ENCODE results near the gene NIPSNAP2. TPM values are rescaled to one million over a fixed set of nuclear protein-coding genes. Genes with fewer than 3 reads are reported as not detected.
"Not testable (repeated sequence)": the region's sequence is repeated elsewhere in the genome, so short reads cannot be mapped to it uniquely, and the experiment has no call there.

Gene NIPSNAP2
- total and polyA plus RNA-seq, 10 of the 15 experiments (the other 5 are each of a cell fraction or from before 2014, with no cell fraction given) = 24.7 to 88.5 (median 49.9) TPM

- no peak for TF ChIP-seq TCF3 (IDR thresholded peaks at IDR 0.05; ENCODE audit: borderline replicate concordance, insufficient read depth, low read depth, low read length)
- TF ChIP-seq RUNX3 (IDR thresholded peaks at IDR 0.05; ENCODE audit: low read length) = no peak
Observed at GRCh38 chr7:56048245-56048644, 83.9 kb downstream of the NIPSNAP2 start (continued).

- H3K4me3 ChIP-seq; CTCF ChIA-PET; H3K9ac ChIP-seq (ENCODE audit: control insufficient read depth, insufficient read depth, low read length); intact Hi-C loops (cut with micrococcal nuclease; ENCODE audit: unreplicated experiment); H3K9me3 ChIP-seq (replicated peaks; ENCODE audit: control insufficient read depth, insufficient read depth, low read length); in situ Hi-C loops (cut with MboI); SMC1A ChIA-PET (ENCODE audit: uncharacterized antibody, unreplicated experiment); H2AFZ ChIP-seq (ENCODE audit: control insufficient read depth, low read depth, low read length); H3K27ac ChIP-seq (ENCODE audit: control insufficient read depth, insufficient read depth); BruUV-seq (replicated peaks); H4K20me1 ChIP-seq (ENCODE audit: control insufficient read depth, insufficient read depth); DNase-seq (ENCODE audit: low read depth, low spot score); H3K36me3 ChIP-seq (ENCODE audit: control insufficient read depth in 2 of 2, insufficient read depth in 2 of 2, low read length in 1 of 2); H3K27me3 ChIP-seq (replicated peaks in 1 of 2; ENCODE audit: control insufficient read depth in 2 of 2, insufficient read depth in 2 of 2, low read length in 1 of 2); FAIRE-seq; H3K4me1 ChIP-seq (ENCODE audit: control insufficient read depth, insufficient read depth, low read length); ATAC-seq: not testable (repeated sequence)
- Histone ChIP-seq H3K79me2 (ENCODE audit: control insufficient read depth, insufficient read depth, low read length) (peaks cover 40% of the 10 kb centered on the region), H3K4me2 (ENCODE audit: control insufficient read depth, insufficient read depth) (0 out of 2 replicates have a peak overlapping the region, but pooled peaks have one; percentile 9)
- RAD21 ChIA-PET (ENCODE audit: unreplicated experiment) = interaction anchor here (0.6 kb wide), 1 partner anchor 19 kb away, joined by 3 read pairs; no protein-coding TSS in a partner anchor
- POLR2A ChIA-PET = interaction anchor here (0.6 kb wide), 1 partner anchor 452 kb away, joined by 6 read pairs; no protein-coding TSS in a partner anchor
- WGBS (ENCODE audit: insufficient coverage, insufficient replicate concordance, low lambda C conversion rate, missing lambda C conversion rate) = 97% methylated on average over 8 of the region's 8 CpGs
Observed at GRCh38 chr7:56048763-56049162, 84.4 kb downstream of the NIPSNAP2 start.

Other genes starting within 250 kb of the NIPSNAP2 start
Only the 7 nearest of the 9 such genes appear.
- not detected in 2 replicates for gene SEPTIN14, start 101.8 kb upstream of the NIPSNAP2 start, total RNA-seq (2014; rRNA removed)
- gene SEPTIN14, start 101.8 kb upstream of the NIPSNAP2 start, total RNA-seq (2014; rRNA removed; fragmentation: Illumina TruSeq; extraction: Trizol) = not detected in 2 replicates
- not detected in 2 replicates for gene SEPTIN14, start 101.8 kb upstream of the NIPSNAP2 start, total RNA-seq (2021)
- not detected in 2 replicates for gene SEPTIN14, start 101.8 kb upstream of the NIPSNAP2 start, polyA plus RNA-seq (2011; rRNA removed)
- gene SEPTIN14, start 101.8 kb upstream of the NIPSNAP2 start, polyA plus RNA-seq (2014; fragmentation: Illumina TruSeq; extraction: Trizol) = 0.01 TPM in 1 of 2 replicates, not detected in the other
- gene SEPTIN14, start 101.8 kb upstream of the NIPSNAP2 start, polyA plus RNA-seq (2014; fragmentation: Nextera tagmentation; extraction: Ambion mirVana) = not detected
- gene SEPTIN14, start 101.8 kb upstream of the NIPSNAP2 start, polyA plus RNA-seq (2014; rRNA removed) = not detected in 2 replicates
- gene SEPTIN14, start 101.8 kb upstream of the NIPSNAP2 start, polyA plus RNA-seq (2016; fragmentation: Nextera tagmentation; extraction: Ambion mirVana) = not detected
- 2.0 and 3.7 TPM in 2 replicates for gene ZNF713, start 77.1 kb upstream of the NIPSNAP2 start, total RNA-seq (2014; rRNA removed)
- 3.4 TPM in 2 replicates for gene ZNF713, start 77.1 kb upstream of the NIPSNAP2 start, total RNA-seq (2014; rRNA removed; fragmentation: Illumina TruSeq; extraction: Trizol)
- gene ZNF713, start 77.1 kb upstream of the NIPSNAP2 start, total RNA-seq (2021) = 1.0 and 1.7 TPM in 2 replicates
- gene ZNF713, start 77.1 kb upstream of the NIPSNAP2 start, polyA plus RNA-seq (2011; rRNA removed) = 1.9 and 2.5 TPM in 2 replicates
- gene ZNF713, start 77.1 kb upstream of the NIPSNAP2 start, polyA plus RNA-seq (2014; fragmentation: Illumina TruSeq; extraction: Trizol) = 2.8 and 4.2 TPM in 2 replicates
- under 1 TPM; 0.21 to 0.62 TPM for gene ZNF713, start 77.1 kb upstream of the NIPSNAP2 start, polyA plus RNA-seq (2014; fragmentation: Nextera tagmentation; extraction: Ambion mirVana)
- 1.1 and 1.2 TPM in 2 replicates for gene ZNF713, start 77.1 kb upstream of the NIPSNAP2 start, polyA plus RNA-seq (2014; rRNA removed)
- 1 to 10 TPM; 1.6 to 2.2 TPM for gene ZNF713, start 77.1 kb upstream of the NIPSNAP2 start, polyA plus RNA-seq (2016; fragmentation: Nextera tagmentation; extraction: Ambion mirVana)
- 29.9 and 31.3 TPM in 2 replicates for gene MRPS17, start 12.7 kb upstream of the NIPSNAP2 start, total RNA-seq (2014; rRNA removed)
- gene MRPS17, start 12.7 kb upstream of the NIPSNAP2 start, total RNA-seq (2014; rRNA removed; fragmentation: Illumina TruSeq; extraction: Trizol) = 26.4 and 28.6 TPM in 2 replicates
- 18.7 and 23.1 TPM in 2 replicates for gene MRPS17, start 12.7 kb upstream of the NIPSNAP2 start, total RNA-seq (2021)
- 28.6 and 32.2 TPM in 2 replicates for gene MRPS17, start 12.7 kb upstream of the NIPSNAP2 start, polyA plus RNA-seq (2011; rRNA removed)
- gene MRPS17, start 12.7 kb upstream of the NIPSNAP2 start, polyA plus RNA-seq (2014; fragmentation: Illumina TruSeq; extraction: Trizol) = 25.8 and 26.2 TPM in 2 replicates
- gene MRPS17, start 12.7 kb upstream of the NIPSNAP2 start, polyA plus RNA-seq (2014; fragmentation: Nextera tagmentation; extraction: Ambion mirVana) = 10 to 100 TPM; 72.9 to 74.5 TPM
- 23.7 and 28.5 TPM in 2 replicates for gene MRPS17, start 12.7 kb upstream of the NIPSNAP2 start, polyA plus RNA-seq (2014; rRNA removed)
- gene MRPS17, start 12.7 kb upstream of the NIPSNAP2 start, polyA plus RNA-seq (2016; fragmentation: Nextera tagmentation; extraction: Ambion mirVana) = 10 to 100 TPM; 58.1 TPM
- 35.3 and 36.4 TPM in 2 replicates for gene PSPH, start 86.9 kb downstream of the NIPSNAP2 start, total RNA-seq (2014; rRNA removed)
- 20.1 and 21.2 TPM in 2 replicates for gene PSPH, start 86.9 kb downstream of the NIPSNAP2 start, total RNA-seq (2014; rRNA removed; fragmentation: Illumina TruSeq; extraction: Trizol)
- 24.8 and 25.0 TPM in 2 replicates for gene PSPH, start 86.9 kb downstream of the NIPSNAP2 start, total RNA-seq (2021)
- gene PSPH, start 86.9 kb downstream of the NIPSNAP2 start, polyA plus RNA-seq (2011; rRNA removed) = 15.4 and 16.2 TPM in 2 replicates
- gene PSPH, start 86.9 kb downstream of the NIPSNAP2 start, polyA plus RNA-seq (2014; fragmentation: Illumina TruSeq; extraction: Trizol) = 9.1 and 23.0 TPM in 2 replicates
- 10 to 100 TPM in 1 of 2 experiments, 1 to 10 TPM in 1; 5.2 to 10.5 TPM for gene PSPH, start 86.9 kb downstream of the NIPSNAP2 start, polyA plus RNA-seq (2014; fragmentation: Nextera tagmentation; extraction: Ambion mirVana)
- gene PSPH, start 86.9 kb downstream of the NIPSNAP2 start, polyA plus RNA-seq (2014; rRNA removed) = 21.6 and 28.3 TPM in 2 replicates
- 10 to 100 TPM; 24.8 to 26.1 TPM for gene PSPH, start 86.9 kb downstream of the NIPSNAP2 start, polyA plus RNA-seq (2016; fragmentation: Nextera tagmentation; extraction: Ambion mirVana)
- gene CCT6A, start 87.2 kb downstream of the NIPSNAP2 start, total RNA-seq (2014; rRNA removed) = 263 and 264 TPM in 2 replicates
- gene CCT6A, start 87.2 kb downstream of the NIPSNAP2 start, total RNA-seq (2014; rRNA removed; fragmentation: Illumina TruSeq; extraction: Trizol) = 324 and 357 TPM in 2 replicates
- gene CCT6A, start 87.2 kb downstream of the NIPSNAP2 start, total RNA-seq (2021) = 202 and 206 TPM in 2 replicates
- gene CCT6A, start 87.2 kb downstream of the NIPSNAP2 start, polyA plus RNA-seq (2011; rRNA removed) = 346 and 392 TPM in 2 replicates
- gene CCT6A, start 87.2 kb downstream of the NIPSNAP2 start, polyA plus RNA-seq (2014; fragmentation: Illumina TruSeq; extraction: Trizol) = 272 and 346 TPM in 2 replicates
- gene CCT6A, start 87.2 kb downstream of the NIPSNAP2 start, polyA plus RNA-seq (2014; fragmentation: Nextera tagmentation; extraction: Ambion mirVana) = 100 to 1,000 TPM; 191 to 319 TPM
- gene CCT6A, start 87.2 kb downstream of the NIPSNAP2 start, polyA plus RNA-seq (2014; rRNA removed) = 247 and 252 TPM in 2 replicates
- gene CCT6A, start 87.2 kb downstream of the NIPSNAP2 start, polyA plus RNA-seq (2016; fragmentation: Nextera tagmentation; extraction: Ambion mirVana) = 100 to 1,000 TPM; 455 to 480 TPM
- gene SUMF2, start 99.7 kb downstream of the NIPSNAP2 start, total RNA-seq (2014; rRNA removed) = 84.6 and 96.1 TPM in 2 replicates
- 70.8 and 72.4 TPM in 2 replicates for gene SUMF2, start 99.7 kb downstream of the NIPSNAP2 start, total RNA-seq (2014; rRNA removed; fragmentation: Illumina TruSeq; extraction: Trizol)
- 102 and 103 TPM in 2 replicates for gene SUMF2, start 99.7 kb downstream of the NIPSNAP2 start, total RNA-seq (2021)
- 57.6 and 70.5 TPM in 2 replicates for gene SUMF2, start 99.7 kb downstream of the NIPSNAP2 start, polyA plus RNA-seq (2011; rRNA removed)
- 87.4 and 106 TPM in 2 replicates for gene SUMF2, start 99.7 kb downstream of the NIPSNAP2 start, polyA plus RNA-seq (2014; fragmentation: Illumina TruSeq; extraction: Trizol)
- 10 to 100 TPM; 39.9 to 62.4 TPM for gene SUMF2, start 99.7 kb downstream of the NIPSNAP2 start, polyA plus RNA-seq (2014; fragmentation: Nextera tagmentation; extraction: Ambion mirVana)
- gene SUMF2, start 99.7 kb downstream of the NIPSNAP2 start, polyA plus RNA-seq (2014; rRNA removed) = 85.7 and 93.0 TPM in 2 replicates
- 10 to 100 TPM; 67.7 to 72.6 TPM for gene SUMF2, start 99.7 kb downstream of the NIPSNAP2 start, polyA plus RNA-seq (2016; fragmentation: Nextera tagmentation; extraction: Ambion mirVana)
- gene PHKG1, start 128.4 kb downstream of the NIPSNAP2 start, total RNA-seq (2014; rRNA removed) = 0.27 and 1.6 TPM in 2 replicates
- gene PHKG1, start 128.4 kb downstream of the NIPSNAP2 start, total RNA-seq (2014; rRNA removed; fragmentation: Illumina TruSeq; extraction: Trizol) = 0.45 and 1.1 TPM in 2 replicates
- 0.64 and 0.82 TPM in 2 replicates for gene PHKG1, start 128.4 kb downstream of the NIPSNAP2 start, total RNA-seq (2021)
- 0.62 and 1.4 TPM in 2 replicates for gene PHKG1, start 128.4 kb downstream of the NIPSNAP2 start, polyA plus RNA-seq (2011; rRNA removed)
- gene PHKG1, start 128.4 kb downstream of the NIPSNAP2 start, polyA plus RNA-seq (2014; fragmentation: Illumina TruSeq; extraction: Trizol) = 0.11 and 0.43 TPM in 2 replicates
- gene PHKG1, start 128.4 kb downstream of the NIPSNAP2 start, polyA plus RNA-seq (2014; fragmentation: Nextera tagmentation; extraction: Ambion mirVana) = under 1 TPM; 0.08 to 0.09 TPM
- gene PHKG1, start 128.4 kb downstream of the NIPSNAP2 start, polyA plus RNA-seq (2014; rRNA removed) = 0.86 and 1.2 TPM in 2 replicates
- under 1 TPM; 0.15 to 0.31 TPM for gene PHKG1, start 128.4 kb downstream of the NIPSNAP2 start, polyA plus RNA-seq (2016; fragmentation: Nextera tagmentation; extraction: Ambion mirVana)